ENCODE measurements around the gene CDC20.
A peak's percentile ranks its signal among the peaks of the same experiment; 100 is the strongest.

Gene CDC20

DNA sequence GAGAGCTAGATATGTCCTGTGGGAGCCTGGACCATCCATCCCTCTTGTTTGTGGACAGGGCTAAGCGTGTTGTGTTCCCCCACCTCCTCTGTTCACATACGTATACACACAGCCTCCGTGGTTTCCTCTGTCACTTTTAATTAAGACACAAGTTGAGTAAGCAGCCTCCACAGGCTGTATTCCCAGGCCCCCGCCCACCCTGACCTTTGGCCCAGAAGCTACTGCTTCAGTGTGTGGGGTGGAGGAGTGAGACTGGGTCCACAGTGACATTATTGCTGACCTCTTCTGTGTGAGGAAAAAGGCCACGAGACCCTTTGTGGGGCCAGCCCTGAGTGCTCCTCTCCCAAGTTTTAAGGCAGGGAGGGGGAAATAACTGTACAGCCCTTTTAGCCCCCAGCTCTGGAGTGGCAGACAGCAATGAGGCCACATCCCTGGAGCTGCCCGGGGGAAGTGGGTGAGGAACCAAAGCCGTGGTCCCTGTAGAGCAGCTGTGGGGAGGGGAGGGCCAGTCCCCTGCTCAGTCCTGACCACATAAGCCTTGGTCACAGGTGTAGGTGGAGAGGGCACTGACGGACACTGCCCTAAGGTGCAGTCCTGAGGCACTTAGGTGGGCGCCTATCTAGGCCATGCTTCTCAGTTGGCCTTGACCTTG is 4.6 kb downstream of the CDC20 start:
- no peak for TF ChIP-seq EZH2phosphoT487 (IDR thresholded peaks at IDR 0.05; ENCODE audit: borderline replicate concordance)
- TF ChIP-seq, protein P1, sequence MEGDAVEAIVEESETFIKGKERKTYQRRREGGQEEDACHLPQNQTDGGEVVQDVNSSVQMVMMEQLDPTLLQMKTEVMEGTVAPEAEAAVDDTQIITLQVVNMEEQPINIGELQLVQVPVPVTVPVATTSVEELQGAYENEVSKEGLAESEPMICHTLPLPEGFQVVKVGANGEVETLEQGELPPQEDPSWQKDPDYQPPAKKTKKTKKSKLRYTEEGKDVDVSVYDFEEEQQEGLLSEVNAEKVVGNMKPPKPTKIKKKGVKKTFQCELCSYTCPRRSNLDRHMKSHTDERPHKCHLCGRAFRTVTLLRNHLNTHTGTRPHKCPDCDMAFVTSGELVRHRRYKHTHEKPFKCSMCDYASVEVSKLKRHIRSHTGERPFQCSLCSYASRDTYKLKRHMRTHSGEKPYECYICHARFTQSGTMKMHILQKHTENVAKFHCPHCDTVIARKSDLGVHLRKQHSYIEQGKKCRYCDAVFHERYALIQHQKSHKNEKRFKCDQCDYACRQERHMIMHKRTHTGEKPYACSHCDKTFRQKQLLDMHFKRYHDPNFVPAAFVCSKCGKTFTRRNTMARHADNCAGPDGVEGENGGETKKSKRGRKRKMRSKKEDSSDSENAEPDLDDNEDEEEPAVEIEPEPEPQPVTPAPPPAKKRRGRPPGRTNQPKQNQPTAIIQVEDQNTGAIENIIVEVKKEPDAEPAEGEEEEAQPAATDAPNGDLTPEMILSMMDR (conservative IDR thresholded peaks at IDR 0.05; ENCODE audit: low read length): no peak
- Histone ChIP-seq H3K9ac (ENCODE audit: low read depth, low read length, poor library complexity, severe bottlenecking) (no peak overlapping the region), H2AFZ (ENCODE audit: low read length) (no peak overlapping the region), H3K36me3 (ENCODE audit: insufficient read depth, low read length) (peaks cover 47% of the 10 kb centered on the region), H3K9me3 (ENCODE audit: insufficient read depth, low read depth, low read length) (no peaks in the 10 kb centered on the region), H3F3A (ENCODE audit: low read depth) (peaks cover under 1% of the 10 kb centered on the region; the same call in 1 of the 2 replicates), H3K4me3 (ENCODE audit: low read length, poor library complexity, severe bottlenecking) (no peak overlapping the region), H3K79me2 (ENCODE audit: insufficient read depth, low read length) (peaks cover 71% of the 10 kb centered on the region), H3K27me3 (ENCODE audit: insufficient read depth, low read length, poor library complexity, severe bottlenecking) (no peaks in the 10 kb centered on the region), H4K20me1 (ENCODE audit: insufficient read depth, low read length, poor library complexity, severe bottlenecking) (peaks cover 35% of the 10 kb centered on the region), H3K9me2 (replicated peaks; ENCODE audit: low read depth, low read length) (no peaks in the 10 kb centered on the region), H3K4me2 (ENCODE audit: low read depth, low read length, poor library complexity, severe bottlenecking) (no peak overlapping the region), H3K4me1 (ENCODE audit: insufficient read depth, low read length, poor library complexity, severe bottlenecking) (peaks cover 42% of the 10 kb centered on the region)

DNA sequence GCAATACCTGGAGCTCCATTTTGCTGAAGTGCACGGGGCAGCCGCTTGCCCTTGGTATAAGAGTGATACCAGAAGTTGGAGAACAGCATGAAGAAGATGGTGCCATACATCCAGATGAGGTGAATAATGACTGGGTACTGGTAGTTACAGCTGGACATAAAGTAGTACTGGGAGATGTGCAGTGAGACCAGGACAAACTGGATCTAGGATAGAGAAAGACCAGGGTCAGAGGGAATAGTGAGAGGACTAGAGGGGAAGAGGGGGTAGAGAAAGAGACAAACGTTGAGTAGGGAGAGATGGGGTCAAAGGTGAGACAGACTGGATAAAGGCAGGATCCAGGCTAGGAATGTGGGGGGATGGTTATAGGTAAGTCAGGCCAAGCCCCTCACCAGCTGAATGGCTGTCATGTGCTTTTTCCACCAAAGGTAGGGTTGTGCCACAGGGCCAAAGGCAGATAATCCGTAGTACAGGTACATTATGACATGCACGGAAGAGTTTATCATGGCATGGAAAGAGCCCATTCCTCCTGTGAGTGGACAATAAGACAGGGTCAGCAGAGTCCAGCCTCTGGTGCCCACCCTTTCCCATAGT is 5.2 kb downstream of the CDC20 start:
- Histone ChIP-seq H3K36me3 (ENCODE audit: insufficient read depth, low read length) (peaks cover 47% of the 10 kb centered on the region), H3K9me2 (replicated peaks; ENCODE audit: low read depth, low read length) (no peaks in the 10 kb centered on the region), H3K27me3 (ENCODE audit: insufficient read depth, low read length, poor library complexity, severe bottlenecking) (no peaks in the 10 kb centered on the region), H3F3A (ENCODE audit: low read depth) (no peaks in the 10 kb centered on the region), H2AFZ (ENCODE audit: low read length) (no peak overlapping the region), H4K20me1 (ENCODE audit: insufficient read depth, low read length, poor library complexity, severe bottlenecking) (peaks cover 38% of the 10 kb centered on the region), H3K4me2 (ENCODE audit: low read depth, low read length, poor library complexity, severe bottlenecking) (no peak overlapping the region), H3K79me2 (ENCODE audit: insufficient read depth, low read length) (peaks cover 75% of the 10 kb centered on the region), H3K9ac (ENCODE audit: low read depth, low read length, poor library complexity, severe bottlenecking) (no peak overlapping the region), H3K9me3 (ENCODE audit: insufficient read depth, low read depth, low read length) (no peaks in the 10 kb centered on the region), H3K4me1 (ENCODE audit: insufficient read depth, low read length, poor library complexity, severe bottlenecking) (peaks cover 48% of the 10 kb centered on the region), H3K4me3 (ENCODE audit: low read length, poor library complexity, severe bottlenecking) (no peak overlapping the region)
- TF ChIP-seq EZH2phosphoT487 (IDR thresholded peaks at IDR 0.05; ENCODE audit: borderline replicate concordance): no peak
- TF ChIP-seq, protein P1 (conservative IDR thresholded peaks at IDR 0.05; ENCODE audit: low read length): no peak

DNA sequence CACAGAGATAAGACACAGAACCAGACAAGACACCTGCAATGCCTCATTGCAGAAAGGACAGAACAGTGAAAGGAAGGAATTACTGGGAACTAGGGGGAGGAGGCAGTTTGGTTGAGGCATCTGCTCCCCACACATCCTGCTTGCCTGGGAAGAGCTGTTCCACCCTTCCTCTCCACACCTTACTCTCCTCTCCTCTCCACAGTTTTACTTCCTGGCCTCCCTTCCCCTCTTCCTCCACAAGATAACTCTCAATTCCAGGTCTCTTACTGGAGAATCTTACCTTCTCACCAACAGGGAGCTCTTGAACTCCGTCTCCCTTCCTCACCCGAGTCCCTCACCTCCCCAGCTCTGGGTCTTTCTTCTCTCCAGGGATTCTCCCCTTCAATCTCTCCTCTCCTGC is 6.9 kb downstream of the CDC20 start:
- Histone ChIP-seq H3K9me3 (ENCODE audit: insufficient read depth, low read depth, low read length) (no peaks in the 10 kb centered on the region), H3K79me2 (ENCODE audit: insufficient read depth, low read length) (peaks cover 59% of the 10 kb centered on the region), H3K9me2 (replicated peaks; ENCODE audit: low read depth, low read length) (no peaks in the 10 kb centered on the region), H2AFZ (ENCODE audit: low read length) (no peak overlapping the region), H3K4me2 (ENCODE audit: low read depth, low read length, poor library complexity, severe bottlenecking) (peak overlapping the region; percentile 83), H3K27me3 (ENCODE audit: insufficient read depth, low read length, poor library complexity, severe bottlenecking) (no peaks in the 10 kb centered on the region), H4K20me1 (ENCODE audit: insufficient read depth, low read length, poor library complexity, severe bottlenecking) (peaks cover 31% of the 10 kb centered on the region), H3F3A (ENCODE audit: low read depth) (0 out of 2 replicates have a peak, but pooled peaks cover 1% of the 10 kb centered on the region), H3K9ac (ENCODE audit: low read depth, low read length, poor library complexity, severe bottlenecking) (peak overlapping the region; percentile 92), H3K36me3 (ENCODE audit: insufficient read depth, low read length) (peaks cover 39% of the 10 kb centered on the region), H3K4me1 (ENCODE audit: insufficient read depth, low read length, poor library complexity, severe bottlenecking) (peaks cover 36% of the 10 kb centered on the region), H3K4me3 (ENCODE audit: low read length, poor library complexity, severe bottlenecking) (peak overlapping the region; percentile 95)
- TF ChIP-seq EZH2phosphoT487 (IDR thresholded peaks at IDR 0.05; ENCODE audit: borderline replicate concordance): no peak
- TF ChIP-seq, protein P1 (conservative IDR thresholded peaks at IDR 0.05; ENCODE audit: low read length): no peak
